Subcutaneous abdominal adipose tissue (tissue), 5 donors: Measurements from ENCODE around the gene ZNF107.
"Not testable (repeated sequence)": the region's sequence is repeated elsewhere in the genome, so short reads cannot be mapped to it uniquely, and the experiment has no call there.

Source experiments
- H3K27ac ChIP-seq: one replicate; pipeline ENCODE4 v1.7.0; 2013; ENCODE audit warnings: low read depth, mild to moderate bottlenecking, inconsistent platforms, low read length, moderate library complexity
- H3K27me3 ChIP-seq, 5 donors: one replicate each; pipeline ENCODE4 v1.7.0; 2013; ENCODE audit warnings: low read length in 5 of 5, inconsistent platforms in 1 of 5; ENCODE audit not compliant: control insufficient read depth in 5 of 5, insufficient read depth in 4 of 5
- H3K36me3 ChIP-seq, 5 donors: one replicate each; pipeline ENCODE4 v1.7.0; 2013; ENCODE audit warnings: low read length in 5 of 5; ENCODE audit not compliant: control insufficient read depth in 5 of 5, insufficient read depth in 5 of 5
- H3K4me1 ChIP-seq, 5 donors: one replicate each; pipeline ENCODE4 v1.7.0; 2013; ENCODE audit warnings: low read length in 5 of 5, mild to moderate bottlenecking in 3 of 5, moderate library complexity in 1 of 5; ENCODE audit not compliant: control insufficient read depth in 5 of 5, insufficient read depth in 5 of 5
- H3K4me3 ChIP-seq, 5 donors: one replicate each; pipeline ENCODE4 v1.7.0; 2013; ENCODE audit warnings: low read length in 5 of 5, low read depth in 1 of 5
- H3K9ac ChIP-seq, 5 donors: one replicate each; pipeline ENCODE4 v1.7.0; 2013; ENCODE audit warnings: low read length in 5 of 5, mild to moderate bottlenecking in 4 of 5, moderate library complexity in 3 of 5
- H3K9me3 ChIP-seq, 5 donors: one replicate each; pipeline ENCODE4 v1.7.0; 2013; ENCODE audit warnings: low read length in 5 of 5; ENCODE audit not compliant: control insufficient read depth in 5 of 5
- donor health status: healthy.
- donor health status: healthy.
- donor health status: healthy.
- donor health status: healthy.
- donor health status: healthy.

ZNF107 gene

DNA sequence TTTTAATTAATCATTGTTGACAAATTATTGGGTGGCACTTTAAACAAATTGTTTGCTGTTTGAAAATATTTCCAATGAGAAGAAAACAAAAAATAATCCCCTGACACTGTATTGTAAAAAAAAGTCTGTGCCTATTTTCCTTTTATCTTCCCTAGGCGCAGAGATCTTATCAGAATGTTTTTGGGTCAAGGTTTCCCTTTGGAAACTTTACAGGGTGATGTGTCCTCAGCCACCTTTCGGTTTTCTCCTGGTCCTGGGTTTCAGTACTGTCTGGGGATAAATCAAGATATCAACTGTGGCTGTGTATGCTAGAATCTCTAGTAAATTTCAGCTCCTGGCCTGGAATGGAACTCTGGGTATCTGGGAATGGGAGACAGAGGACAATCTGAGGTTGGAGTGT, 1.4 kb downstream of the ZNF107 start:
- Histone ChIP-seq H3K4me1 (peaks cover 0 to 16% (median 8%) of the 10 kb centered on the region in 5 donors), H3K36me3 (peaks cover 0 to 7% (median 6%) of the 10 kb centered on the region in 5 donors), H3K4me3 (no peak overlapping the region), H3K27me3 (no peaks in the 10 kb centered on the region), H3K27ac (no peak overlapping the region), H3K9ac (no peak overlapping the region), H3K9me3 (no peaks in the 10 kb centered on the region)

DNA sequence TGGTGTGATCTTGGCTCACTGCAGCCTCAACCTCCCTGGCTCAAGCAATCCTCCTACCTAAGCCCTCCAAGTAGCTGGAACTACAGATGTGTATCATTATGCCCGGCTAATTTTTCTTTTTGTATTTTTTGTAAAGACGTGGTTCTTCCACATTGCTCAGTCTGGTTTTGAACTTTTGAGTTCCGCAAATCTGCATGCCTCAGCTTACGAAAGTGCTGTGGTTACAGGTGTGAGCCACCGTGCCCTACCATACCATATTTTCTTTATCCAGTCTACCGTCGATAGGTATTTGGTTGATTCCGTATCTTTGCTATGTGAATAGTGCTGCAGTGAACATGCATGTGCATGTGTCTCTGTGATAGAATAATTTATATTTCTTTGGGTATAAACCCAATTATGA, 6.5 kb downstream of the ZNF107 start:
- H3K27me3 ChIP-seq: no peaks in the 10 kb centered on the region
- no peaks in the 10 kb centered on the region for H3K9me3 ChIP-seq
- H3K4me1 ChIP-seq: peaks cover 0 to under 1% (median 0%) of the 10 kb centered on the region in 5 donors
- no peak overlapping the region for H3K9ac ChIP-seq
- peaks cover 0 to 7% (median 6%) of the 10 kb centered on the region in 5 donors for H3K36me3 ChIP-seq
- no peak overlapping the region for H3K27ac ChIP-seq
- no peak overlapping the region for H3K4me3 ChIP-seq

DNA sequence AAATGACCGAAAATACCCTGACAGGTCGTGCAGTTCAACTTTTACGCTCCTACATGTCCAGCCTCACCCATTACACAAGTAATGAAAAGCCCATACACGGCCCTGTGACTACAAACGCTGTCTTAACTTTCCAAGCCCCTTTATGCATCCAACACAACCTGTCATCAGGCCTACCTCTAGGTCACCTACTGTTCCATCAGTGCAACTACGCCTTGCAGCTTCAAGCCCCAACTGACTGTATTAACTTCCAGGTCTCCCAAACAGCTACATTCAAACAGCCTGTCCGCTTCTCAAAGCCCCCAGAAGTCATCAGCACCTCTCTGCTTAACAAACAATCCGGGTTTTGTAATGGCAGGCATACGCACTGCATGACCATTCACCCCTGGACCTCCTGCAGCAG, 19.2 kb downstream of the ZNF107 start:
- no peak overlapping the region for H3K9ac ChIP-seq
- H3K27me3 ChIP-seq: no peaks in the 10 kb centered on the region
- no peak overlapping the region for H3K27ac ChIP-seq
- H3K4me3 ChIP-seq: no peak overlapping the region
- H3K36me3 ChIP-seq: peaks cover 8 to 64% (median 53%) of the 10 kb centered on the region in 5 donors
- no peaks in the 10 kb centered on the region for H3K4me1 ChIP-seq
- peaks cover 0 to 22% (median 0%) of the 10 kb centered on the region in 5 donors for H3K9me3 ChIP-seq

GRCh38 chr7:64685741-64686140, 19.8 kb downstream of the ZNF107 start:
- no peak overlapping the region for H3K27ac ChIP-seq
- H3K4me1 ChIP-seq: no peaks in the 10 kb centered on the region
- H3K9ac ChIP-seq: no peak overlapping the region
- no peak overlapping the region for H3K4me3 ChIP-seq
- H3K27me3 ChIP-seq: no peaks in the 10 kb centered on the region
- peaks cover 0 to 22% (median 0%) of the 10 kb centered on the region in 5 donors for H3K9me3 ChIP-seq
- H3K36me3 ChIP-seq: peaks cover 8 to 63% (median 51%) of the 10 kb centered on the region in 5 donors

- Histone ChIP-seq H3K27me3 (no peaks in the 10 kb centered on the region), H3K9ac (no peak overlapping the region), H3K36me3 (peaks cover 13 to 54% (median 45%) of the 10 kb centered on the region in 5 donors), H3K27ac (no peak overlapping the region), H3K4me3 (no peak overlapping the region), H3K9me3 (peaks cover 0 to 15% (median 0%) of the 10 kb centered on the region in 5 donors), H3K4me1 (no peaks in the 10 kb centered on the region)
Measured at GRCh38 chr7:64686493-64687184, 20.7 kb downstream of the ZNF107 start.

DNA sequence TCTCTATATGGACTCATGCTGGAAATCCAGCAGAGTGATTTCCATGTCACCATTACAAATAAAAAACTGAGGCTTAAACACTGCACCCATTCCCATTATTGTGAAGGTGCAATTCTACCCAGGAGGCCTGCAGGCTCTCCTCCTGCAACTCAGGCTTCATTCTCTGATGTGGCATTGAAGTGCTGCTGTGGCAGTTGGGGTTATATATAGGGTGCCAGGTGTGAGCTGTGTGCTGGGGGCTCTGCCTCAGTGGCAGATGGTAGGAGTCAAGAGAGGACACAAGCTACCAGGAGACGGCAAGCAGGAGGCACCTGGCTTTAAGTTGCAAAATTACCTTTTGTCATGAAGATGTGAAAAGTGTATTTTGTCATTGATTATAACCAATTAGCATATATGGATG, 21.3 kb downstream of the ZNF107 start:
- Histone ChIP-seq H3K27me3 (no peaks in the 10 kb centered on the region), H3K4me3 (no peak overlapping the region), H3K9me3 (peaks cover 0 to 15% (median 0%) of the 10 kb centered on the region in 5 donors), H3K27ac (no peak overlapping the region), H3K36me3 (peaks cover 19 to 53% (median 45%) of the 10 kb centered on the region in 5 donors), H3K9ac (no peak overlapping the region), H3K4me1 (no peaks in the 10 kb centered on the region)

DNA sequence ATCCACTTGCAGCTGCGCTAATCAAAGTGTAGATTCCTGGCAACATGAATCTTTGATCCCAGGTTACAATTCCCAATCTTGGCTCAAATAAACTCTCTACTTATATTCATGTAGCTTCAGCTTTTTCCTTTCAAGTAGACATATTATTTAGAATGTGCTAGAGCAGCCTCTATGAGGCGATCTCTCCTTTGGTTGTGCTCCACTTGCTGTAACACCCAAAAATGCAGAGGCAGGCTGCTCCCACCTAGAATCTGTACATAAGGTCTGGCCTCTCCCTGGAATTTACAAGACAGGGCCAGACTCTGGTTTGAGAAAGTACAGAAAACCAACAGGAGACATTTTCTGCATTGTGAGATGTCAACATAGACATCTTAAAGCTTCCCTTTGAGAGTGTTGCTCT, 23.1 kb downstream of the ZNF107 start:
- peaks cover 20 to 38% (median 33%) of the 10 kb centered on the region in 5 donors for H3K36me3 ChIP-seq
- peaks cover 0 to 7% (median 0%) of the 10 kb centered on the region in 5 donors for H3K9me3 ChIP-seq
- H3K27me3 ChIP-seq: no peaks in the 10 kb centered on the region
- no peak overlapping the region for H3K9ac ChIP-seq
- H3K4me1 ChIP-seq: no peaks in the 10 kb centered on the region
- no peak overlapping the region for H3K4me3 ChIP-seq
- H3K27ac ChIP-seq: no peak overlapping the region

DNA sequence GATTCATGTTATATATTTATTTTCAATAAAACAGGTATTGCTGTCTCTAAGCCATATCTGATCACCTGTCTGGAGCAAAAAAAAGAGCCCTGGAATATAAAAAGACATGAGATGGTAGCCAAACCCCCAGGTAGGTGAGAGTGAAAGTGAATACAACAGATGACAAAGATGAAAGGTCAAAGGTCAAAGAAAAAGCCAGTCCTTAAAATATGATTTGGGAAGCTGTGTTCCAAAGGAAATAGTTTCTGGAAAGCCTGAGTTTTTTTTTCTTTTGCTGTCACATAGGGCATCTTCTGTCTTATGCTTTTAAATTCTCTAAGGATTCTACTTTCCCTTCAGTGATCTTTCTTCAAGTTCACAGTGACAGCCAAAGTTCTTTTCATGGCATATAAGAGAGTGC, 25.9 kb downstream of the ZNF107 start:
- Histone ChIP-seq H3K9me3 (no peaks in the 10 kb centered on the region), H3K27ac (no peak overlapping the region), H3K4me1 (no peaks in the 10 kb centered on the region), H3K36me3 (peaks cover 4 to 23% (median 13%) of the 10 kb centered on the region in 5 donors), H3K4me3 (no peak overlapping the region), H3K9ac (no peak overlapping the region), H3K27me3 (no peaks in the 10 kb centered on the region)

DNA sequence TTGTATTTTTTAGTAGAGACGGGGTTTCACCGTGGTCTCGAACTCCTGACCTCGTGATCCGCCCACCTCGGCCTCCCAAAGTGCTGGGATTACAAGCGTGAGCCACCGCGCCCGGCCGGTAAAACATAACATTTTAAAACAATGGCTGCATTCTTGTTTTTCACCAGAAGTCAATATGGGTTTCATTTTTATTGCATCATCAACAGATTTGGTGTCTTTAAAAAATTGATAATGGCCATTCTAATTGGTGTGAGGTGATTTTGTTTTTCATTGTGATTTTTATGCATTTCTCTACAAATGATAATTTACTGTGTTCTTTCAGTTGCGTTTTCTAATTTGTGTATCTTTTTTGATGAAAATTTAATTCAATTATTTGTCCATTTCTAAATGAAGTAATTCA, 31.9 kb downstream of the ZNF107 start:
- Histone ChIP-seq H3K36me3 (peaks cover 5 to 15% (median 11%) of the 10 kb centered on the region in 5 donors), H3K9me3 (peaks cover 0 to 13% (median 4%) of the 10 kb centered on the region in 5 donors)
- H3K27ac ChIP-seq, H3K4me3 ChIP-seq, H3K27me3 ChIP-seq, H3K4me1 ChIP-seq, H3K9ac ChIP-seq: not testable (repeated sequence)

GRCh38 chr7:64706625-64707292, 40.8 kb downstream of the ZNF107 start:
- Histone ChIP-seq H3K27ac (no peak overlapping the region), H3K36me3 (peaks cover 9 to 16% (median 15%) of the 10 kb centered on the region in 5 donors), H3K9ac (no peak overlapping the region), H3K4me3 (peak overlapping the region in 4 of 5 donors; percentile 12 to 49 (median 34)), H3K27me3 (no peaks in the 10 kb centered on the region), H3K4me1 (no peaks in the 10 kb centered on the region), H3K9me3 (peaks cover 43 to 66% (median 58%) of the 10 kb centered on the region in 5 donors)
